Measurements from ENCODE around the gene ANKRD29.
A peak's percentile ranks its signal among the peaks of the same experiment; 100 is the strongest.

Gene ANKRD29

DNA sequence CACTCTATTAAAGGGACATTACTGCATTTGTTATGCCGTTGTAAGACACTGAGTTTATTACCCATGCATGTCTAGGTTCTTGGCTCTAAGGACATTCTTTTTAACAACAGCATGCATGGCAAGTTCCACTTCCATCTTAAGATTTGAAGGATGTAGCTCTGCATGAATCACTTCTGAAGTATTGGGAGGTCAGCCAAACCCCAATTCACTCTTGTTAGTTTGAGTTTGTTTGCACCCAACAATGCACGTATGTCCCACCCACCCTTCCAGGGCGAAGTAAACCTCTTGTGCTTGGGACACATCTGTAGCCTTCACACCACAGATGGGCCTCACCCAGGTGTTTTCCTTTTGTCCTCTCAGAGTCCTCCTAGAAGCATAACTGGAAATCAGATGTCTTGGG, 21.0 kb upstream of the ANKRD29 start:
- no peak for DNase-seq

GRCh38 chr18:23683155-23683554, 20.4 kb upstream of the ANKRD29 start:
- no peak for DNase-seq

- DNase-seq = no peak
These were observed 19.8 kb upstream of the ANKRD29 start for GRCh38 chr18:23682472-23682871.

DNA sequence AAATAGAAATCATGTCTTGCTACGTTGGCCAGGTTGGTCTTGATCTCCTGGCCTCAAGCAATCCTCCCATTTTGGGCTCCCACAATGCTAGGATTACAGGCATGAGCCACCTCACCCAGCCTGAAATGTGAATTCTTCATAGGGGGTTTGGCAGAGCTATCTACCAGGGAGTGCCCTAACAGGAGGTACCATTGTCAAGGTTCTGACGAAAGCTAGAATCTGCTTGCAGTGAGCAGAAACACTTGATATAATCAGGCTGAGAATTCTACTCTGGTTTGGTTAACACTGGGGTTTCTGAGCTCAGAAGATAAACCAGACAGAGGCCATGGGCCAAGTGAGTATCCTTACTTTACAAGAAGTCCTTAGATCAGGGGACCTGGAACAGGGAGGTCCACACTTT, 19.3 kb upstream of the ANKRD29 start:
- no peak for DNase-seq

- no peak for DNase-seq
These were observed 13.2 kb upstream of the ANKRD29 start for GRCh38 chr18:23675896-23676295.

- DNase-seq = no peak
These were observed 12.5 kb upstream of the ANKRD29 start for GRCh38 chr18:23675236-23675635.

DNA sequence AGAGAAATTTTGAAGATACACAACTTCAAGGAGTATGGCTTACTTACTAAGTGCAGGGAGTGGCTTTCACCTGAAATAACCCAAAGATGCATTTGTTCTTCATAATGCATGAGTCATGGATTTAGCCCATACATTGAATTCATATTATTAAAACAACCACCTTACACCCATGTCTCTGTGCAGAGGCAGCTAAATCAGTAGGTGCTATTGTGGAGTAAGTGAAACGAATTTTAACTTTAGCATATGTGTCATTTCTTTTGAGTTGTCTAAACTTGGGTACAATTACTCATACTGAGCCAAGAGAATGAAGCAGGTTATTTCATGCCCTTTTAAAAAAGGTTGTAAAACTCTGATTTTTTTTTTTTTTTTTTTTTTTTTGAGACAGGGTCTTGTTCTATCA, 11.0 kb upstream of the ANKRD29 start:
- DNase-seq = no peak

DNA sequence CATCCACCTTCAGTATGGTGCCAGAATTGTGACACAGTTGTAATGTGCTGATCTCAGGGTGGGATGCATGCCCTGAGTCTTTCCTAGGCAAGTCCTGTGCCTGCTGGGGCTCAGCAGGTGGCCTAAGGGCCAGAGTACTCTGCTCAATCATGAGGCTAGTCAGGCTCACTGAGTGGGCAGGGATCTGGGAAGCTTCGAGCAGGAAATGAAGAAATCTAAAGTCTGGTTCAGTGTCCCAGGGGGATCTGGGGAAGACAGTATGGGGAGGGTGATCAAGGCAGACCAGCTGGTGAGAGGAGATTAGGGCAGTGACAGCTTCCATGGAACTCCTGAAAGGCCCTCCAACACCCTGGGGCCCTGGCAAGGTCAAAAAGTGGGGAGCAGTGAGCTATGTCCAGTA, 8.9 kb upstream of the ANKRD29 start:
- DNase-seq = no peak

- no peak for DNase-seq
These were observed 7.2 kb upstream of the ANKRD29 start for GRCh38 chr18:23669804-23670405.

- no peak for DNase-seq
These were observed 6.6 kb upstream of the ANKRD29 start for GRCh38 chr18:23669202-23669766.

GRCh38 chr18:23668731-23669130, 6.0 kb upstream of the ANKRD29 start:
- no peak for DNase-seq

GRCh38 chr18:23667114-23667513, 4.4 kb upstream of the ANKRD29 start:
- no peak for DNase-seq

DNA sequence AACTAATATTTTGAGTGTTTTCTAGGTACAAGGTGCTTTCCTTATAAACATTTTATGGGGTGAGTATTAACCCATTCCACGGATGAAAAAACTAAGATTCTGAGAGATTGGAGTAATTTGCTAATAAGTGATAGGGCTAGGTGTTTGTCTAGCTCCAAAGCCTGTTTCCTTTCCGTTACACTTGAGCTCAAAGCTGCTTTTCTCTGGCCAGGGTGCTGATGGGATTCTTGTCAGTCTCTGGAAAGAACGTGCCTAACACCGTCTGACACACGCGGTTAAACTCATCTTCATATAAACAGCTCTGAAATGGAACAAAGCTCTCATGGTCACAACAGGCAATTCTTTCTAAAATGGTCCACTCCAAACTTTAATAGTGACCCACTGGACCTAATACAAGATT, 2.0 kb upstream of the ANKRD29 start:
- no peak for DNase-seq

- DNase-seq = no peak
These were observed 889 bp downstream of the ANKRD29 start for GRCh38 chr18:23661735-23662308.

- no peak for DNase-seq
These were observed 4.4 kb downstream of the ANKRD29 start for GRCh38 chr18:23658285-23658684.

DNA sequence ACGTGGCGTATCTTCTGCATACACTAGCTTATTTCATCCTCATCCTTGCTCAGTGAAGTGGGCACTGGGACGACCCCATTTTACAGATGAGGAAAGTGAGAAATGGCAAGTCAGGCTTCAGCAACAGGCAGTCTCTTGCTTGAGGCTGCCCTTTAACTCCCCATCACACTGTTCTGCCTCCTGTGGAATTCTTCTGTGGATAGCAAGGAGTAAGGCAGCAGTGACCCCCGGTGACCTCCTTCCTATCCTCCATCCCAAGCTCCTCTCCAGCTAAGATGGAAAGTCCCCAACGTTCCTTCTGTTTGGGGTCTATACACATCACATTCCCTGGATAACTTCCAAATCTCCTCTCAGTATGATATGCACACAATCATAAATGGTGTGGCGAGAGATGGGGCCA, 10.5 kb downstream of the ANKRD29 start:
- no peak for DNase-seq

- DNase-seq = no peak
These were observed 11.5 kb downstream of the ANKRD29 start for GRCh38 chr18:23650968-23651927.

DNA sequence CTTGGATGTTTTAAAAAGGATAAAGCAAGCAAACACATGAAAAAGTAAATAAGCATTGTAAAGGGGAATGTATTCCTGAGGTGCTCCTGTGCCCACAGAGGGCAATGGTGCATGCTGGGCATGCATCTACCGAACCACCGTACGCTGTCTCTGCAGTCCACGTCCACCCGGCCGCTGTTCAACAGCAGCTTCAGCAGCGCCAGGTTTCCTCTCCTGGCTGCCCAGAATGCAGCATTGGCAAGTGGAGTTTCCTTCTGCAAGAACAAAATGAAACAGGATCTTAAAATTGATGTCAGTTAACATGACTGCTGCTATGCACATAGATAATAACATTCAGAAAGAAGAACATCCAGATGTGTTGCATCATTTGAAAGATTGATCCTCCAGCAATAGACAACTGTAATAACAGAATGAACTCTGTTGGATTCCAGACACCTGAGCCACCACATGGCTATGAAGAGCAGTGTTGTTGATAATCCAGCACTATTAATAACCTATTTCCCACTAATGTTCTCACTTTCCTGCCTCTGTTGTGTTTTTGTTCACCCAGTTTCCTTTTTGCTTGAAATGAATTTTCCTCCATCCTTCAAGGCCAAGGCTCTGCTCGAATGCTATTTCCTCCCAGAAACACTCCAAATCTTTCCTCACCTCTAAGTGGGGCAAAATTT, 13.6 kb downstream of the ANKRD29 start:
- peak; percentile 60 for DNase-seq

GRCh38 chr18:23648456-23648855, 14.3 kb downstream of the ANKRD29 start:
- no peak for DNase-seq

GRCh38 chr18:23646282-23646681, 16.4 kb downstream of the ANKRD29 start:
- no peak for DNase-seq

DNA sequence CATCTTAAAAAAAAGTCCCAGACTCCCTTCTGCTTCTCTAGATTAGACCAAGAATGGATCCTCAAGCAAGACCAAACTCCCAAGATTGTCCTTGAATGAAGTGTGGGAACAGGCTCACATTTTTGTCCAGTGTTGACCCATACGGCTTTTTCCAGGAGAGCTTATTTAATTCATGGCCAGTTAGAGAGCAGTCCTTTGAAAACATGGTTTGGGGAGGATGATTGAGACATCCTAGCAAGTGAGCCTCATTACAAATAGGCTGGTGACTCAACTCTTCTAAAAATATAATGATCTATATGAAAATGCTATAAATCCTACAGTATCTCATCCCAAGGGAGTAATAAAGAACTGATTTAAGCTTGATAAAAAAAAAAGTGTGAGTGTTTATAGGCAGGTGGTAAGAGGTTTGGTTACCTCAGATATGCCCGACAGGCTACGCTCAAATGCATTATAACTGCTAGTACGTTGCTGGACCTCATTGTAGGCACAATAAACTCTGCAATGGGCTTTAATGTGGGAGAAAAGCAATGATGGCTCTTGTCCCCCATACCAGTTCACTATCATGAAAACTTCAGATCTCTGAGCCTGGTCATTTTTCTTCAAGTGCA, 17.0 kb downstream of the ANKRD29 start:
- no peak for DNase-seq

GRCh38 chr18:23643815-23644490, 18.8 kb downstream of the ANKRD29 start:
- no peak for DNase-seq
